GM18858 (cell line): ENCODE measurements around the gene ZNF267.
"Not testable (repeated sequence)": the region's sequence is repeated elsewhere in the genome, so short reads cannot be mapped to it uniquely, and the experiment has no call there.

Experiments
- ATAC-seq: cut with Tn5 transposase; IDR thresholded peaks from one replicate; pipeline ENCODE4 v1.9.1; 2021; ENCODE audit not compliant: unreplicated experiment

The ZNF267 gene

GRCh38 chr16:31873556-31874365 lies at the start of gene ZNF267:
Gene ZNF267, plus strand, starts transcription at chr16:31873807. Its CDS starts 160 bp downstream, at chr16:31873967.
- peak; percentile 28 for ATAC-seq

DNA sequence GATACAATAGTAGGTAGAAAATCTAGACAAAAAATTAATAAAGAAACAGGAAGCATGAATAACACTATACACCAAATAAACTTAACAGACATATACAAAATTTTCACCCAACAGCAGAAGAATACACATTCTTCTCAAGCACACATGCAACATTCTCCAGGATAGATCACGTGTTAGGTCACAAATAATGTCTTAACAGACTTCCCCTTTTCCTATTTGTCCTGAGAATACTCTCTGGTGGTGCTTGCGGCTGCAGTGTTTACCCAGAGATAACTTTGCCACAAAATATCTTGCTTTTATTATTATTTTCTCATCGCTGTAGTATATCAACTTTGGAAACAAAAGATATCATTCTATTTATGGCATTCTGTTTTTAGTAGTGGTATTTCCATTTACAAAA lies 40.6 kb upstream of the ZNF267 start:
- ATAC-seq: no peak

DNA sequence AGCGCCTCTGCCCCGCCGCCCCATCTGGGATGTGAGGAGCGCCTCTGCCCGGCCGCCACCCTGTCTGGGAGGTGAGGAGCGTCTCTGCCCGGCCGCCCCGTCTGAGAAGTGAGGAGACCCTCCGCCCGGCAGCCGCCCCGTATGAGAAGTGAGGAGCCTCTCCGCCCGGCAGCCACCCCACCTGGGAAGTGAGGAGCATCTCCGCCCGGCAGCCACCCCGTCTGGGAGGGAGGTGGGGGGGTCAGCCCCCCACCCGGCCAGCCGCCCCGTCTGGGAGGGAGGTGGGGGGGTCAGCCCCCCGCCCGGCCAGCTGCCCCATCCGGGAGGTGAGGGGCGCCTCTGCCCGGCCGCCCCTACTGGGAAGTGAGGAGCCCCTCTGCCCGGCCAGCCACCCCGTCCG lies 37.2 kb upstream of the ZNF267 start:
- ATAC-seq: not testable (repeated sequence)

DNA sequence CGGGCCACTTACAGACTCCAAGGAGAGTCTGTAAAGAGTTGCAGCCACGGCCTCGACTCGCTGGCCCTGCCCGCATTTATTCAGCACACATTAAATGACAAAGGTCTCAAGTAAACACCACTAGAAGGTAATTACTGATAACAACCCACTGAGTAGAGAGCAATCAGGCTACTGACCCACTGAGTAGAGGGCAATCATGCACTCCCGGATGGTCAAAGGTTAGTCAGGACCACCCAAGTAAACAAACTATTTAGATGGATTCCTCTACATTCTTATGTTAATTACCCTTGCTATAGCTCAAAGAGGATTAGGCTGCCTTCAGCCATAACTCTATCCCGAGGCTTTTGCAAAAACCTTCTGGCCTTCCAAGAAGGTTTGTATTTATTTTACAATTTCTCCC lies 30.7 kb upstream of the ZNF267 start:
- no peak for ATAC-seq

DNA sequence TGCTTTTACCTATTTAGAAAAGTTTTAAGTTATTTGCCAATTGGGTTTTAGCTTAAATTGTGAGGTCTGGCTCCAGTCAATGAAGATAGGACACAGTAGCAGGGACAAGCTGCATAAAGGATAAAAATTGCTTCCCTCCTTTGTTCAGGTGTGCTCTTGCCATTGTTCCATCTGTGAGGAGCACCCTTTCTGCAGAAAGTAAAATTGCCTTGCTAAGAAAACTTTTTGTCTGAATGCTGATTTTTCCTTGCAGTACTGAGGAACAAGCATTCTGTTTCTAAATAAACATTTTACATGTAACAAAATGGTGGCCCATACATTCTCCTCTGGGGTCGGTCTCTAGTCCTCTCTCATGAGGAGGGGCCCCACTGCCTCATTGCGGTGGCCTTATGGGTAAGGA lies 25.0 kb upstream of the ZNF267 start:
- ATAC-seq: not testable (repeated sequence)

DNA sequence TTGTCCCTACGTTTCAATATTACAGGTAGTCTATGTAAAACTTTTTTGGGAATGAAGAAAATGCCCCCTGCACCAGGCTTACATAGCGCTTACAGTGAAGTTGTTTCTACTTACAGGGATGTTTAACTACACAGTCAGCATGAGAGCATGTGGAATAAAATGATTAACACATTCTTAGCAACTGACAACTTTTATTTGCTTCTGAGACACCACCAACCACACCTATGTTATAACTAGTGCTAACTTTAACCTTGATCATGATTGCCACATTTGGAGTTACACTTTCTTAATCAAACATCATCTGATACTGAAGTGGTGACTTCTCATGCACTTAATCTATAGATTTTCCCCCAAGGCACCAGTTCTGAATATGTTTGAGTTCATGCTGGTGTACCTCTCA lies 20.3 kb upstream of the ZNF267 start:
- no peak for ATAC-seq

- no peak for ATAC-seq
Observed at GRCh38 chr16:31860508-31860907, 13.1 kb upstream of the ZNF267 start.

DNA sequence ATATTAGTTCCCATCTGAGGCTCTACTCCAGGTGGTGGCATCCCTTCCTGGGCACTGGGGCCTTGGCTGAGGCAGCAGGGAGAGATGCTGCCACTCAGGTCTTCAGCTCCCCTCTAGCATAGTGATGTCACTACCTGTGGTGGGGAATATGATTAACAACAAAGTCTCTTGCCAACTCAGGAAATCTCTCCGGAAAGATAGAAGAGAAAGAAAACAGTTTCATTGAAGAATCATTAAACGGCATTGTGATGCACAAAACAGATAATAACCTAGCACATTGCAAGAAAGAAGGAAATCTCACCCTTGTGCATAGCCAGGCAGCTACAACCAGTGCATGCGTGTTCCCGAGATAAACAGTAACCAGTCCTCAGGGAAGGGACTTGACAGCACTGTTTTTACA lies 12.2 kb upstream of the ZNF267 start:
- no peak for ATAC-seq

DNA sequence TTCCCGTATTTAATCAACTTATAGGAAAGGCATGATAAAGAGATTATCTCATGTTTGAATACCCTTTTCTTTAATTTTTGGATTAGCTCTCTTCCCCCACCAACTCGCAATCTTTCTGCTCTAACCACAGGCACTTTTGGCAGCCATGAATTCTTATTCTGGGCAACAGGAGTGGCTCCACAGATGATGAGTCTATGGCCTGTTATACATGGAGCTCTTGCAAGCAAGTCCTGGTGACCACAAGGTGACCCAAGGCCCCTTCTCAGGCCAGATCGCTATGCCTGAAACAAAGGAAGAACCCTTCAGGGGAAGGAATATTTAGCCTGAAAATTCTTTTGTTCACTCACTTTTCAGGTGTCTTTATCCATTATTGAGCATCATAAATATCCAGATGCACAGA lies 10.8 kb upstream of the ZNF267 start:
- ATAC-seq: no peak

DNA sequence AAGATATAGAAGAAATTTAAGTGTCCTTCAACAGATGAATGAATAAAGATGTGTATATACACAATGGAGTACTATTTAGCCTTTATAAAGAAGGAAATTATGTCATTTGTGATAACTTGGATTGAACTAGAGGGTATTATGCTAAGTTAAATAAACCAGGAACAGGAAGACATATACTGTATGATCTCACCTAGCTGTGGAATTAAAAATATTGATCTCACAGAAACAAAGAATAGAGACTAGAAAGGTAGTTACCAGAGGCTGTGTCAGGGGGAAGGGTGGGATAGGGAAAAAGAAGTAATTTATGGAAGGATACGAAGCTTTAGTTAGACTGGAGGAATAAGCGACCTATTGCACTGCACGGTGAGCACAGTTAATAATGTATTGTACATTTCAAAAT lies 5.4 kb upstream of the ZNF267 start:
- ATAC-seq: no peak

DNA sequence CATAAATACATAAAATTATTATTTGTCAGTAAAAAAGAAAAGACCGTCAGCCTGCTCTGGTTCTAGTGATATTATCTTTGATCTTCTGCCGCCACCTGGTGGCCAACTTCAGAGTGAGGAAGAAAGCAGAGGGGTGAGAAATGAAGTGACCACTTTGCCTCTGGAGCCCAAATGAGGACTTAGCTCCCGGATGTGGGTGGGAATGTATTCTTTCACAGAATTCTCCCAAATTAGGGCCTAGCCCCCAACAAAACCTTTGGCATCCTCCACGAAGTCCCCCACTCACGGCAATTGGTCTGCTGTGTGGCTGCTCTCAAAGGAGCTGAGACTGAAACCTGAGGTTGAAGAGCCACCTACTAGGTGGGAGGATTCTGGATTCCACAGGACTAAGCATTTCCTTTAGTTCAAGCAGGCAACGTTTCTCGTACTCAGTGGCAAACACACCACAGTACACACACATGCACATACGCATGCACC lies 4.9 kb upstream of the ZNF267 start:
- ATAC-seq: peak; percentile 35

- peak; percentile 34 for ATAC-seq
Observed at GRCh38 chr16:31869511-31870201, 4.0 kb upstream of the ZNF267 start.

DNA sequence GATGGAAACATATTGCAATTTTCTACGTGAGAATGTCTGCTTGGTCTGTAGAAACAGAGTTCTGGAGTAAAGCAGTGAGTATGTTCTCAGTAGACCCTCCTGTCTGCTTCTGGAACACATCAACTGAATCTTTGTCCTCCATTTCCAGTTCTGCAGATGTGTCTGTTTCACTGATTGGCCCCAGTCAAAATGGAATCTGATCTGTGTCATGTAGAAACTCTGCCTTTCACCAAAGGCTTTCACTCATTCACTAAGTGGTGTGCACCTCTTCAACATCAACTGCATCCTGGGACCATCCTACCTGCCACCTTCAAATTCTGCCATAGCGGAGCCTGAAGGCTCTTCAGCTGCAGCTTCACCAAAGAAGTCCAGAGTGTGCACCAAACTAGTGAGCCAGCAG lies 2.8 kb upstream of the ZNF267 start:
- ATAC-seq: no peak

DNA sequence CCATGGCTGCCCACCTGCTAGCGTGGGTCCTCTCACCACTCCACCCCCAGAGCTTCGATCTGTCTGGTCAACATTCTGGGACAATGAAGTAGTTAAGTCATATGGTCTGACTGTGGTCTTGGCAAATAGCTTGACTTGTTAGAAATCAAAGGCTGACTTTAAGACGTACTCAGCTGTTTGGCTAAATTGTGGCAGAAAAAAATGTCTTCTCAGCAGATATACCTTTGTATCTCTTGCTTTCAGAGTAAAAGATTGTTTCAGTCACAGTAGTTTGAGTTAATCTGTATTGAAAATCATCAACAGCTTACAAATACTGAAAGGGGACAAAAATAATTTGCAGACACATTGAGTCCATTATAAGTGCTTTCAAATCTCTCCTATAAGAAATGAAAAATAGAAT lies 2.1 kb upstream of the ZNF267 start:
- ATAC-seq: no peak

GRCh38 chr16:31872201-31872600 lies 1.4 kb upstream of the ZNF267 start:
- no peak for ATAC-seq

- peak; percentile 32 for ATAC-seq
Observed at GRCh38 chr16:31874366-31875111, 932 bp downstream of the ZNF267 start.

GRCh38 chr16:31875112-31875803 lies 1.7 kb downstream of the ZNF267 start:
- ATAC-seq: no peak

DNA sequence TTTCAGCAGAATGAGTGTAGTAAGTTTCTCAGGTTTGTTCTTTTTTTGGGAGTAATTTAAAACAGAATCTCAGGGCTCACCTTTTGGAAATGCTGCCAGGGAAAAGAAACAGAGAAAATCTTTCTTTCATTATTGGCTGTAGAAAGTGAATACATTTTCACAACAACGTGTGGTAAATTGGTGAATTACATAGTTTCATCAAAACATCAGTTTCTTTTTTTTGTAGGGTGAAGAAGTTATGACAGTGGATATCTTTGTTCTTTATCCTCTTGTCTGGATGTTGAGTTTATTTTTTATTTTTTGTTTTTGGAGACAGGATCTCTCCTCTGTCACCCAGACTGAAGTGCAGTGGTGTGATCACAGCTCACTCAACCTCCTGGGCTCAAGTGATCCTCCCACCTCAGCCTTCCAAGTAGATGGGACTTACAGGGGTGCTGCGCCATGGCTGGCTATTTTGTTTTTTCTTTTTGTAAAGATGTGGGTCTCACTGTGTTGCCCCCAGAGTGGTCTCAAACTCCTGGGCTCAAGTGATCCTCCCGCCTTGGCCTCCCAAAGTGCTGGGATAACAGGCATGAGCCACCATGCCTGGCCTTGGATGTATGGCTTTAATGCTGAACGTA lies 2.4 kb downstream of the ZNF267 start:
- no peak for ATAC-seq

- peak; percentile 76 for ATAC-seq
Observed at GRCh38 chr16:31876951-31877828, 3.6 kb downstream of the ZNF267 start.
